Hepatocyte (in vitro differentiated cells): ENCODE results near the gene CYSTM1. TPM values are rescaled to one million over a fixed set of nuclear protein-coding genes. Genes with fewer than 3 reads are reported as not detected.

Experiments
- DNase-seq: peaks from one replicate; pipeline ENCODE4 v3.0.0-alpha.2; 2016; ENCODE audit warnings: low spot score
- H2AFZ ChIP-seq: fragments of 200-600 bp; sonication (generic); 2 replicates; pipeline ENCODE4 v1.6.0; 2016; ENCODE audit warnings: antibody characterized with exemption, mild to moderate bottlenecking
- H3K27ac ChIP-seq: fragments of 200-600 bp; sonication (generic); 2 replicates; pipeline ENCODE4 v1.5.1; 2016; ENCODE audit warnings: mild to moderate bottlenecking
- H3K27me3 ChIP-seq: fragments of 200-600 bp; sonication (generic); 2 replicates; pipeline ENCODE4 v1.6.1; 2016
- H3K36me3 ChIP-seq: fragments of 200-600 bp; sonication (generic); replicated peaks from 2 replicates; pipeline ENCODE4 v1.5.1; 2016; ENCODE audit warnings: low read depth; ENCODE audit not compliant: insufficient read depth
- H3K4me1 ChIP-seq: fragments of 200-600 bp; sonication (generic); 2 replicates; pipeline ENCODE4 v1.5.1; 2016; ENCODE audit warnings: mild to moderate bottlenecking, moderate library complexity; ENCODE audit not compliant: insufficient read depth
- H3K4me2 ChIP-seq: fragments of 200-600 bp; sonication (generic); 2 replicates; pipeline ENCODE4 v1.6.0; 2016
- H3K4me3 ChIP-seq: fragments of 200-600 bp; sonication (generic); 2 replicates; pipeline ENCODE4 v1.5.1; 2016; ENCODE audit warnings: mild to moderate bottlenecking
- H3K79me2 ChIP-seq: fragments of 200-600 bp; sonication (generic); 2 replicates; pipeline ENCODE4 v1.6.0; 2017; ENCODE audit warnings: mild to moderate bottlenecking
- H3K9me2 ChIP-seq: fragments of 200-600 bp; sonication (generic); replicated peaks from 2 replicates; pipeline ENCODE4 v1.6.0; 2017; ENCODE audit warnings: mild to moderate bottlenecking; ENCODE audit not compliant: insufficient read depth
- H3K9me3 ChIP-seq: fragments of 200-600 bp; sonication (generic); 2 replicates; pipeline ENCODE4 v1.5.1; 2016; ENCODE audit warnings: low read depth, mild to moderate bottlenecking
- H4K20me1 ChIP-seq: fragments of 200-600 bp; sonication (generic); 2 replicates; pipeline ENCODE4 v1.6.0; 2016; ENCODE audit warnings: mild to moderate bottlenecking; ENCODE audit not compliant: insufficient read depth, poor library complexity, severe bottlenecking
- CTCF ChIP-seq: fragments of 200-600 bp; sonication (generic); IDR thresholded peaks from 2 replicates; pipeline ENCODE4 v1.5.1; 2016; ENCODE audit warnings: antibody characterized with exemption, mild to moderate bottlenecking; ENCODE audit not compliant: poor library complexity
- EZH2 ChIP-seq: fragments of 200-600 bp; sonication (generic); IDR thresholded peaks from 2 replicates; pipeline ENCODE4 v1.6.1; 2016; ENCODE audit warnings: antibody characterized with exemption, mild to moderate bottlenecking, borderline replicate concordance
- EZH2phosphoT487 ChIP-seq: fragments of 200-600 bp; sonication (generic); IDR thresholded peaks from one replicate; pipeline ENCODE4 v1.6.1; 2018; ENCODE audit warnings: antibody characterized with exemption, mild to moderate bottlenecking, low read depth, moderate library complexity; ENCODE audit not compliant: unreplicated experiment, severe bottlenecking
- WGBS: methylation state at CpG from one replicate; pipeline ENCODE4 v1.1.6; 2016; ENCODE audit warnings: low lambda C conversion rate; ENCODE audit errors: missing lambda C conversion rate; 5-methylcytosine and 5-hydroxymethylcytosine counted together
- polyA plus RNA-seq: library from polyadenylated mRNA; unstranded; fragments of >200 nt; fragmentation: Nextera tagmentation; extraction: Ambion mirVana; gene quantifications from 2 replicates; pipeline ENCODE4 v1.2.1, GENCODE V29; 2016
- total RNA-seq: library from RNA; depleted of rRNA; stranded (reverse); fragments of >200 nt; gene quantifications from 2 replicates; pipeline ENCODE4 v1.2.3, GENCODE V29; 2014

The CYSTM1 gene
- total and polyA plus RNA-seq, 2 experiments from 2014 or later, result 111 to 262 TPM

GRCh38 chr5:140205216-140205615 lies 30.2 kb downstream of the CYSTM1 start:
- TF ChIP-seq EZH2phosphoT487 (no peak), EZH2 (no peak), CTCF (no peak)
- no peak for DNase-seq
- H4K20me1 ChIP-seq, result no peaks in the 10 kb centered on the region
- no peak overlapping the region for H3K4me3 ChIP-seq
- no peak overlapping the region for H3K4me2 ChIP-seq
- H3K9me3 ChIP-seq, result no peaks in the 10 kb centered on the region
- H2AFZ ChIP-seq, result no peak overlapping the region
- H3K79me2 ChIP-seq, result peaks cover 38% of the 10 kb centered on the region
- WGBS, result 73% methylated on average over 2 of the region's 2 CpGs
- H3K27ac ChIP-seq, result no peak overlapping the region
- H3K4me1 ChIP-seq, result no peaks in the 10 kb centered on the region
- no peaks in the 10 kb centered on the region for H3K9me2 ChIP-seq
- H3K36me3 ChIP-seq, result no peaks in the 10 kb centered on the region
- no peaks in the 10 kb centered on the region for H3K27me3 ChIP-seq

GRCh38 chr5:140205952-140206351 lies 31.0 kb downstream of the CYSTM1 start:
- Histone ChIP-seq H3K4me3 (no peak overlapping the region), H3K27ac (no peak overlapping the region), H3K36me3 (no peaks in the 10 kb centered on the region), H3K79me2 (peaks cover 33% of the 10 kb centered on the region), H3K4me2 (no peak overlapping the region), H2AFZ (no peak overlapping the region), H3K4me1 (no peaks in the 10 kb centered on the region), H4K20me1 (no peaks in the 10 kb centered on the region), H3K27me3 (no peaks in the 10 kb centered on the region), H3K9me3 (no peaks in the 10 kb centered on the region), H3K9me2 (no peaks in the 10 kb centered on the region)
- DNase-seq, result no peak
- WGBS, result 85% methylated on average over 4 of the region's 4 CpGs
- TF ChIP-seq EZH2phosphoT487 (no peak), CTCF (no peak), EZH2 (no peak)

- Histone ChIP-seq H3K36me3 (no peaks in the 10 kb centered on the region), H3K4me3 (no peak overlapping the region), H3K79me2 (peaks cover 24% of the 10 kb centered on the region), H3K9me2 (no peaks in the 10 kb centered on the region), H3K4me2 (no peak overlapping the region), H3K9me3 (no peaks in the 10 kb centered on the region), H4K20me1 (no peaks in the 10 kb centered on the region), H3K27me3 (no peaks in the 10 kb centered on the region), H3K27ac (no peak overlapping the region), H2AFZ (no peak overlapping the region), H3K4me1 (no peaks in the 10 kb centered on the region)
- 82% methylated on average over 2 of the region's 2 CpGs for WGBS
- no peak for DNase-seq
- TF ChIP-seq EZH2phosphoT487 (no peak), EZH2 (no peak), CTCF (no peak)
Measured at GRCh38 chr5:140207250-140207964, 32.4 kb downstream of the CYSTM1 start.
